Activated CD8-positive, alpha-beta memory T cell treated with anti-CD3 and anti-CD28 coated beads, Interleukin-2, amount 50 U/mL, for 48 hours (primary cell): ENCODE data around the gene XPR1.

Experiments used
- DNase-seq: peaks from one replicate; pipeline ENCODE4 v3.0.0-alpha.2; 2020

XPR1 gene

DNA sequence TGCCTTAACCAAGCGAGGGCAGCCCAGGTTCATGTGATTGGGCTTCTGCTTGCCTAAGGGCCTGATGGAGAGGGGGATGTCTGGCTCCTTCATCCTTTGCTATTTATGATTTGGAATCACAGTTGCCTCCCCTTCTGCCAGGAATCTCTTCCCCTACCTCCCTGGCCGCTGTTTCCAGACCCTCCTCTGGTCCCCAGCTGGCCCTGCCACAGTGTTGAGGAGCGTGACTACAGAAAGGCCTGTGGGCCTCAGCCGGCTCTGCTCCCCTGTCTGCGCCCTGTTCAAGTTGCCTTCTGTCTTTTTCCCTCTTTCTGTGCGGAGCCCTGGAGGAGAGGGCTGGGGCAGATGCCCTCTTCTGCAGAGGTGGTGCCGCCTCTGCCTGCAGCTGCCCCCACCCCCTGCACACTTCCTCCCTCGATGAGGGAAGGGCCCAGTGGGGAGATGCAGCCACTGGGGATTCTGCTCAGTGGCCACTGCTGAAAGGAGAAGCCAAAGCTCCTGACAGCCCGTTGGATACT lies 287.4 kb downstream of the XPR1 start:
- no peak for DNase-seq

DNA sequence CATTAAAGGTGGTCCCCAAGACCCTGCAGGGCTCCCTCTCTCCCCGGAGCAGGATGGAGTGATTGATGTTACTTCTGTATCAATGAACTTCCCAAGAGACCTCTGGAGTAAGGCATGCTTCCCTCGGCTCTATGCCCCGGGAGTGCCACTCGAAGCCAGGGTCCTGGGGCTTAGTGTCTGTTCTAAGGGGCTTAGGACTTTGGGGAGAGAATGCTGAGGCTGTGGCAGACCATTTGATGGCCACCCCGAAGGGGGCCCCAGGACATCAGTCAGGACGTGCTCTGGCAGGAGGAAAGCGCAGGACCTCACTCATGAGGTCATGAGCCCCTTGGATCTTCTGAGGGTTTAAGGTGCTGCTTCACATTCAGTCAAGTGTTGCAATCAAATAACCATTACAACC lies 288.4 kb downstream of the XPR1 start:
- DNase-seq, result no peak

DNA sequence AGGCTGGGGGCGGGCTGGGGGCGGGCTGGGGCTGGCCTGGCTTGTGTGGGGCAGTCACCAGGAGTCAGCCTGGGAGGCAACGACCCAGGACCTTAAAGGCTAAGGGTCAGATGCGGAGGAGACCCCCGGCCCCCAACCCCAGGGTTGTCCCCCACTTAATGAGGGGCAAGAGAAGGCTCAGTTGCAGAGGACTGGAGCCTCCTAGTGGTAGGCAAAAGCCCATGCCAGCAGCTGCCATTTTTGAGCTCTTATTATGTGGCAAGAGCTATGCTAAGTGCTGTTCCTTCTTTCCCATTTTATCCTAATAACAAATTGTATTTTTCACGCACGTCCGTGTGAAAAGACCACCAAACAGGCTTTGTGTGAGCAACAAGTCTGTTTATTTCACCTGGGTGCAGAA lies 288.9 kb downstream of the XPR1 start:
- DNase-seq, result no peak

DNA sequence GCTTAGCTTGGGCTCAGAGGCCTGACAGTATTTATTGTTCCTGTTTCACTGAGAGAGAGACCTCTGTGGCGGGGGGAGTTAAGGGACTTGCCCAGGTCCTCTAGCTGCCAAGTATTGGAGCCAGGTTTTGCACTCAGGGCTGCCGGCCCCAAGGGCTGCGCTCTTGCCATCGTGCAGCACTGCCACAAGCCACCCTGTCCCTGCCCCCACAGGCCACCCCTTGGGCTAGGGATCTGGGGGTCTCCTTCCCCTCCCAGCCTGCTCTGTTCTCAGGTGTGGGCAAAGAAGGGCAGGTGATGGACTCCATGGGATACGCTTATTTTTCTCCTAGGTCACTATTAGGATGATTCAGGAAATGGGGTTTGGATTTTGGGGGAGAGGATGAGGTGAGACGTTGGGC lies 289.6 kb downstream of the XPR1 start:
- no peak for DNase-seq

DNA sequence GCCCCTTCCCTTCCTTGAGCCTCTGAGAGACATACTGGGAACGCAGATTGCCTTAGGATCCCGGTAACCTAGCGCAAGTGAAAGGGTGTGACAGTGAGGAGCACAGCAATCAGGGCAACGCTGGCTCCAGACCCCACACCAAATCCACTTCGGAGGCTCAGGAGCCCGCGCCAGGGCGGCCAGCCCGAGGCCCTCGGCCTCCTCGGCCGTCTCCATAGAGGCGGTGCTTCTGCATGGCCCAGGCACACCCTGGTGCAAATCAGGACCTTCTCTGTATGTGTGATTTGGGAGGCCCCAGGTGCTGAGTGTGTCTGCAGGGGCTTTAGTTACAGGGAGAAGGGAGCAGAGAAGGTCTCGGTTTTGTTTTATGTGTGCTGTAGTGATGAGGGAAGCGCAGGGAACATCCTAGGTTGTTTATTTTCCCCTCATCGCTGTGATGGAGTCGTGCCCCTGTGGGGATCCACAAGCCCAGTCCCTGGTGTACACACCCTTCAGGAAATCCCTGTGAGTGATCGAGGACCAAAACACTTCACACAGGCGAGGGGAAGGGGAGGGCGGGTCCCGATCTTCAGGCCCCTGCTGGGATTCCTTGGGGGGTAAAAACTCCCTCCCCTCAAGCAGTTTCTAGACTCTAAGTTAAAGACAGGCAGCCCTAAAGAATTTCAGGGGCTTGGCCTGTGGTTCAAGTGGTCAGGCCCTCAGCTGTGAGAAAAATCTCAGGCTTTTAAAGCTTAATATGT lies 290.2 kb downstream of the XPR1 start:
- DNase-seq, result no peak

DNA sequence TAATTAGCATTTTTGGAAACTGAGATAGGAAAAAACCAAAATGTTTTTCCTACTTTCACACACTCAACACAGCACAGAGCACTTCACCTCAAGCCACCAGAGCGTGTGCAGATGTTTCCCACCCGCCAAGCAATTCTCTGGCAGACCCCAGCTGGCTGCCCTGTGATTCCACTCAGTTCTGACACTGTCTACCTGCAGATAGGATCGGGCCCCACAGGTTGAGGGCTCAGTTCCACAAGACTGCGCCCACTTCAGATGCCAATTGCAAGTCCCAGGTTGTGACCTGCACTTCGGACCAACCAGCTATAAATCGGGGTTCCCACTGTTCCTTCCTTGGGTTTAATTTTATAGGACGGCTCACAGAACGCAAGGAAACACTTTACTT lies 290.8 kb downstream of the XPR1 start:
- DNase-seq, result no peak

DNA sequence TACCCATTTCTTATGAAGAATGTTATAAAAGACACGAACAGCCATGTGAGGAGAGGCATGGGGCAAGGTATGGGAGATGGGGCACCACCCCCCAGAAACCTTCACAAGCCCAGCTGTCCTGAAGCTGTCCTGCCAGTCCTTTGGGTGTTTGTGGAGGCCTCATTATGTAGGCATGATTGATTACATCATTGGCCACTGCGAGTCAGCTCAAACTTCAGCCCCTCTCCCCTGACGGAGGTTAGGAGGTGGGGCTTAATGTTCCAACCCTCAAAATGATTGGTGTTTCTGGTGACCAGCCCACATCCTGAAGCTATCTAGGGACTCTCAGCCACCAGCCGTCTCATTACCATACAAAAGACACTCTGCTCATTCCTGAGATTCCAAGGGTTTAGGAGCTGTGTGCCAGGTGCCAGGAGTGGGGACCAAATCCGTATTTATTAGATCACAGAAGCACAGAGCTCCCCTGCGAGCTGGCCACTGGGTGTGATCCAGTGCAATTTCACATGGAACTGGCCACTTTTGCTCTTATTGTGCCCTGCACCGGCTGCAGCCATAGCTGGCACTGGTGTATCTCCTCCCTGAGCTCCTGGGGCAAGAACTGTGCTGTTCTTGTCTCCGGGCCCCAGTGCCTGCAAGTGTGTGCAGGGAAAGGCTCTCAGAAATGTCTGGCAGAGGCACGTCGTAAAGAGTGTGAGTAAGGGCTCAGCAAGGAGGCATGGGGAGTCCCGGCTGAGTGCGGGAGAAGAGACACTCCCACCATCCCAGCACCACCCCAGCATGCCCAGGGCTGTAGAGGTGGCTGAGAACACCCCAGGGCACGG lies 291.4 kb downstream of the XPR1 start:
- no peak for DNase-seq

DNA sequence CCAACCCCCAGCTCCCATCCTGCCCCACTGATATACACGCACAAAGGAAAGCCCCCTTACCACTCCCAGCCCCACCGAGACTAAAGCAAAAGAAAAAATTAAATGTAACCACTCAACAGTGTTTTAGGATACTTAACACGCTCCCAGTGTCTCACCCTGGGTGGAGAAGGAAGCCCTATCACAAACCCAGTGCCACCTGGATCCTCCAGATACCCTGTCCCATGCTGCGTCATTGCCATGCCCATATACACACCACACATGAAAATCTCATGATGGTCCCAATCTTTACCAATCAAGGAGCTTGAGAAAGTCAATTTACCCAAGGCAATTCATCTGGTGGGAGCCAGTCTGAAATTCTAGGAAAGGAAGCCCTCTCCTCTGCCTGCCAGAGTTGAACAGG lies 292.1 kb downstream of the XPR1 start:
- no peak for DNase-seq

DNA sequence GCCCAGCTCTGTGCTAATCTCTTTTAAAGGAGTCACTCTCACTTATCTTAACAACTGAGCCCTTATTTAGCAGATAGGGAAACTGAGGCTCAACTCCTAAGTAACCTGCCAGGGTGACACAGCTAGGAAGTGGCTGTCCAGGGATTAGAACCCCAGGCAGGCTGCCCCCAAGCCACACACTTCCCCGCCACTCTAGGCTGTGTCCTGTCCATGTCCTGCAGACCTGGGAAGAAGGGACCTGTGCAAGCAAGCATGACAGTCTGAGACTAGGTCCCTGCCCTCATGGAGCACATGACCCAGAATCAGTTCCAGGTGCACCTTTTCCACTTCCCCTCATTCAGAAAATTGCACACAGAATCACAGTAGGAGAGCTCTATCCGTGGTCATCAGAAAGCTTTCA lies 293.1 kb downstream of the XPR1 start:
- DNase-seq, result no peak

DNA sequence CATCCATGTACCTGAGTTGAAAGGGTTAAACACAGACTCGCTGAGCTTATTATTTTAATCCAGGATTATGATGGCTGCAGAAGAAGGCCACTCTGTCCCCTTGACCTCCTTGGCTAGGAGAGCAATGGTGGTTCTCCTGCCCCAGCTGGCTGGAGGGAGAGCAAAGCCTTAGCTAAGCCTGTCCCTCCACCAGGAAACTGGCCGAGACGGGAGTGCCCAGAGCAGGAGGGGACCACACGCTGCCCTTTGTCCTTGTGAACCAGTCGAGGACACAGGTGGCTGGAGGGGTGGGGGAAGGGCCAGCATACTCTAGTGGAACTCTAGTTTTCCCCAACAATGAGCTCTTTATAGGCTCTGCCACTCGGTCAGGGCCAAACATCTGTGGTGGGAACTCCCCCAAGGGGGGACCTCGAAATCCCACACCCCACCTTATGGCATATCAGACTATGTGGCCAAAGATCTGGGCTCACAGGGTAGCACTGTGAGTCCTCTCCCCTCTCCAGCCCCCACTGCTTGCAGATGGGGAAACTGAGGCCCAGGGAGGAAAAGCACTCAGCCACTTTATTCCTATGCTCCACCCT lies 293.7 kb downstream of the XPR1 start:
- DNase-seq, result no peak

DNA sequence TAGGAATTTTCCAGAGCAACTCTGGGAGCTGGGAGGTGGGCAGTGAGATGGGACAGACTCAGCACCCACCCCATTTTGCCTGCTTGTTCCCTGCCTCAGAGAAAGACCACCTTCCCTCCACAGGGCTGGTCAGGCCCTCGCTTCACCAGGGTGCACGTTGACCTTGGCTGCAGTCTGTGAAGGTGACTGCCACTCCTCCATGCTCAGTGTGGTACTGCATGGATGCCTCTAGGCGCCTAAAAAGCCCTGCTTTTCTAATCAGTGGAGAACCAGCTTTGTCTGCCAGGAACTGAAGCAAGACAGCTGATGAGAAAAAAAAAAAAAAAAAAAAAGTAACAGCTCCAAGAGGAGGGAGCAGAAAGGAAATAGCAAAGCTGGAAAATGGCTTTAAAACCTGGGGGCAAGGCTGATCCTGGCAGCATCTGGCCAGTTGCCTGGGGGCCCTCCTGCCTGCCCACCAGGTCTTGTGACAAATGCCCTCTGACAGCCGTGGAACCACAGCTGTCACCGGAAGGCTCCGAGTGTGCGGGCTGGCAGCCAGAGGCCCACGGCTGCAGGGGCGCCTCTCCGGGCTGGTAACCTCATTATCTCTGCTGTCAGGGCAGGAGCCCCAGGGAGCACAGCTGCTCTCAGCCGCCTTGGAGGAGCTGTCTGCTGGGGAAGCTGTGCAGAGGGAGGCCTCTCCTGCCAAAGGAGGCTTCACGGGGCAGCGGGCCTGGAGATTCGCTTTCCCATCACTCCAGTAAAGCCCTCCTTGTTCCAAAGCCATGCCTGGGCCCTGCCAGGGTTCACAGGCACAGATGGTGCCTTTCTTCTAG lies 294.6 kb downstream of the XPR1 start:
- no peak for DNase-seq

DNA sequence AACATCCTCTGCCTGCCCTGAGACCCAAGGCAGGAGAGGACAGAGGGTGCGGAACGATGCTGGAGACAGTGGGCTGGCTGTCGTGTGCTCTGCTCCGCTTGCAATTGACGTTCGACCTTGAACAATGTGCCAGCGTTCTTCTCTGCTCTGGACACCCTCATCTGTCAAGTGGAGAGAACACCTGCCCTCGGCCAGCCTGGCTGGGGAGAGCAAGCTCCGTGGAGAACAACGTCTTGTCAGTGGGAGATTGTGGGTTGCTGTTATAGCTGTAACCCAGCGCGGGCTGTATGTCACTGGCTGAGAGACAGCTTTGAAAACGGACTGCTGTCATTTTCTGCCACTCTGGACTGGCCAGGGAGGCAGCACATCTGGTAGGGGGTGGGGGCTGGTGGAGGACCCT lies 295.5 kb downstream of the XPR1 start:
- DNase-seq, result no peak

DNA sequence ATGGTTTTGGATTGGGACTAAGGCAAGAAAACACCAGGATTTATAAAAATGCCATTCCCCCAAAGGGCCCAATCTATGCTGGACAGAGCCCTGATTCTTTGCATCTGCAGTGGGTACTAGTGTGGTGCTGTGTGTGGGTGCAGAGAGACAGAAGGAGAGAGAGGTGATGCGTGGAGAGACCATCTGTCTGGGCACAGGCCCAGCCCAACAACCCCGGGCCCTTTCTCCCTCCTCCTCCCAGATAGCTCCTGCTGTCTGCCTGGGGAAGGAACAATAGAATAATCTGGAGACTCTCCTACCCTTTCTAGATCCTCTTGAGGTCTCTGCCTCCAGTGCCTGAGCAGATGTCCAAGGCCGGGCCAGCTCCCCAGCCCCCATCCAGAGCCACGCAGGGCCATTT lies 296.0 kb downstream of the XPR1 start:
- DNase-seq, result no peak

DNA sequence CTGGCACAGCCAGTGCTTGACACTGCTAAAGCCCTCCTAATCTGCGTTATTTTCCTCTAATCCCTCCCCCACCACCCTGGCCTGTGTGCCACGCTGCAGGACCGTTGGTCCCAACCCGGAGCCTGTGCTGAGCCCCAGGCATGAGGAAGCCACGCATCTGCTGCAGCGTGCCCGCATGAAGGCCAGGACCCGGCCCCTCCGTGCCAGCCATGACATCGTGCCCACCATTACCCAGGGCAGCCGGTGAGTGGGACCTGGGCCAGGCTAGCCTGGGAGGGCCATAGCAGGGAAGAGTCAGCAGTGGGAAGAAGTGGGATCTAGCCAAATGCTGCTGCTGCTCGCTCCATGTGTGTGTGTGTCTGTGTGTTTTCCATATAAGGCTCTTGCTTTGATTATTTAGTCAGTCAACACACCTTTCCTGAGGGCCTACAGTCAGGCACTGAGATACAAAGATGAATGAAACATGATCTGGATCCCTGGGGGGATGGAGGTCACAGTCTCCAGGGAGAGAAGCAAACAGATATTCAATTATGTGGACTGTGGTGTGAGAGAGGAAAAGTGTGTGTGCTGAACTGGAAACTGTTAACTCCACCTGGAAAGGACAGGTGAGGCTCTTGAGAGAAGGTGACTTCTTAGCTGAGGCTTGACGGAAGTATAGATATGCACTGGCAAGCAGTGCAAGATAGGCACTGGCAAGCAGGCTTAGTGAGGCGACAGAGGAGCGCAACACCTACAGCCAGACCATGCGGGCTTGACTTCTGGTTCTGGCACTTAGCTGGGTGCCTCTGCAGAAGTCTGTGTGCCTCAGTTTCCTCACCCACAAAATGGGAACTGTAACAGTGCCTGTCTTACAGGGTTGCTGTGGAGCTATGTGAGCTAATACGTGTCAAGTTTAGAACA lies 296.8 kb downstream of the XPR1 start:
- DNase-seq, result no peak

DNA sequence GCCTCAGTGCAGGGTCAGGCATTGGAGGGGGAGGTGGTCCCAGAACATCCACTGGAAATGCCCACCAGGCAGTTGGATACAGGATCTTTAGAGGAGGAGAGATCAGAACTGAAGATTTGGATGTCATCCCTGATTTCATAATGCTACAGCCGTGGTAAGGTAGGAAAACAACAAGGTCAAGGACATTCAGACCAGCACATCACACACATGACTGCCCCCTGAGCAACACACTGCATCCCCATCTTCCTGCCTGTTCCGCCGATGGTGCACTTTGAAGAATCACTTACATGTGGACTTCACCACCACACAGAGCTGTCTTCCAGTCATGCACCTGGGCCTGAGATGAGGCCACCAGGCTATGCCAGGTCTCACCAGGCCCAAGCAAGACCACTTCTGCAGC lies 297.6 kb downstream of the XPR1 start:
- no peak for DNase-seq

DNA sequence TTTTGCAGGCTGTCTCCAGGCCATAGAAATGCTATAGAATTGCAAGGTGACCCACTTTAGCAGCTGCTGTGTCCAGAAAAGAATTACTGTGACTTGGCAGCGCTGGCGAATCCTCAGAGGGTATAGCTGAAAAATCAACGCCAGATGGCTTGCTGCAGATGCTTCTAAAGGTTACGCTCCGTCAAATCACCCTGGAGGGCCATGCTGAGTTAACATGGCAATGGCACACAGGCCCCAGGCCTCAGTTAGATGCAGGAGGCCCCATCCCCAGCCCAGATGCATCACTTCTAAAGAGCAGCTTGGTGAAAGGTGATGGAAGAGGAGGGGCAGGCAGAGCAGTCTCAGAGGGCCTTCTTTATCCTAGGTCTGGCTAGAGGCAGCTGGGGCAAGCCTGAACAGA lies 298.9 kb downstream of the XPR1 start:
- DNase-seq, result no peak

DNA sequence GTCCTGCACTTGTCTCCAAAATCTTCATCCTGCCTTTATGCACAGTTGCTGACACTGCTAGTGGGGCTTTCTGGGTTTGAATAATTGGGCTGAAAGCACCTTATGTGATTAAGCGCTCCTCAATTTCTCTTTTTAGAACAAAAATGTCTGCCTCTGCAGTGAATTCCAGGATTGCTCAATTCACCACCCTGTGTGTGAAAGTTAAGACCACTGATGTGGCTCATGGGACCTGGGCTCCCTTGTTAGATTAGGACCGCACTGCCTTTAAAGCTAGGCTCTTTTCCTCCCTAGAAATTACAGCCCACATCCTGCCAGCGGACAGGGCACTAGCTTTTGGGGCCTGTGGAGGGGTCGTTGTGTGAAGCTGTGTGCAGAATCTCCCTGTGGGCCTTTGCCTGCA lies 299.7 kb downstream of the XPR1 start:
- DNase-seq, result no peak

DNA sequence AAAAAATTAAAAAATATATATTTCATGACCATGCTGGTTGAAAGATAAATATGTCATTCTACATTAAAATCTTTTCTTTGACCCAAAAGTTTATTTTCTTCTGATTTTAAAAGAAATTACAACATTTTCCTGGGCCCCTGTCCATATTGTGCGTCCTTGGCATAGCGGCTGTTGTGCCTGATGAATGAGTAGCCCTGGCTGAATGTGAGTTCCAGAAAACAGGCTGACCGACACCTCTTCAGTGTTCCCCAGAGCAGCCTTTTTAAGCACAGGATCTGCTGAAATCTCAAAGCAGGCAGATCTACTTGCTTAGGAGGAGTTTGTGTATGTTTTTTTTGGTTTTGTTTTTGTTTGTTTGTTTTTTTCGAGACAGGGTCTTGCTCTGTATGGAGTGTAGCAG lies 300.6 kb downstream of the XPR1 start:
- DNase-seq, result no peak

DNA sequence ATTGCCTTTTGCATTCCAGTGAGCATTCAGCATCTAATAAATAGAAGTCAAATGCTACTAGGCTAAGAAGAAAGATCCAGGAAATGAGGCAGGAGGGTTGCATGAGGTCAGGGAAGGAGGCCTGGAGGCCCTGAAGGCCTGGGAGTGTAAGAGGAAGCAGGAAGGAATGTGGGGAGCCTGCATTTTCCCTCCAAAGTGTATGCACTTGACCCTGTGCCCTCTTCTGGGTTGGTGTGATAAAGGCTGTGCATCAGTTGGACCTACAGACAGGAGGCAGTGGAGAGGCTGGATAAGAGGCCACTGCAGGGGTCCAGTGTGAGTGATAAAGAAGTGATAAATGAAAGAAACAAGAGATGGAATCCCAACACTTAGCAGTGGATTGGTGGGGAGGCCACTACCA lies 301.3 kb downstream of the XPR1 start:
- no peak for DNase-seq

DNA sequence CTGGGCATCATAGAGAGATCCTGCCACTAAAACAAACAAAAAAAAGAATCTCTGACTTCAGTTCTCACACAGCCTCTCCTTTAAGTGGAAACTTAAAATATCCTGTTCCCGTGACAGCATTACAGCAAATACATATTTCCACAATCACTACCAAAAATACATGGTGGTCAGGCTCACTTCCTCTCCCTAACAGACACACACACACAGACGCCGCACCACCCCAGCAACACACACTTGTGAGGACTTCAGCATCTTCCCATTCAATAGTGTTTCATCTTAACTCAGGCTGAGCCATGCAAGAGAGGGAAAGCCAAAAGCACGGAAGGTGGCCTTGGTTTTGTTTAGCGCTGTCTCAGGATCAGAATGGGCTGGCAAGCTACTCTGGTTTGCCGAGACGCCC lies 302.7 kb downstream of the XPR1 start:
- DNase-seq, result no peak

DNA sequence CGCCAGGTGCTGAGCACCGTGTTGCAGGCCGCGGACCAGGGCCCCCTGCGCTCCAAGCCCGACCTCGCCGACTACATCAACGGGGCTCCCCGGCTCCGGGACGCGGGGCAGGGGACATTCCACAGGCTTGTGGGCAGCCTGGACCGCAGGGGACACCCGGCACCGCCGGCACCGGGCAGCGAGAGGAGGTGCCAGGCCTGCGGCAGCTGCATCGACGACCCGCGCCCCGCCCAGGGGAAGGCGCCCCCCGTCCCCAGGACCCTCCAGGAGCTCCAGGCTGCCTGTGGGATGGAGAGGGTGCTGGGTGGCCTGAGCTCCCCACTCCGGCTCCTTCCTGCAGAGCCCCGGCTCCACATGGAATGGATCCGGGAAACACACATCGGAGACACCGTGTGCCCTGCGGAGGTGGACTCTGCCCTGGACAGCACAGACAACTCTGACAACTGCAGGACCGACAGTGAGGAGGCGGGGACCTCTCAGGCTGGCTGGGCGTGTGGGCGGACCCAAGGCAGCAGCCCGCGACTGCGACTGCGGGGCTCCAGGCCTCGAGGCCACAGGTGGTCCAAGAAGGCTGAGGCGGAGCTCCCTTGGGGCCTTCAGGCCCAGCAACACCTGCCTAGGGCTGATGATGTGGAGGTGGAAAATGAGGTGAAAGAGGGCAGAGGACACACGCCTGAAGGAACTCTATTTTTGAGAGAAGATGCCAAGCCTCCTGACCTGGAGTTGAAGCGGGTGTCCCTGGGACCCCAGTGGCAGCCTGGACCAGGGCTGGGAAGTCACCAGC lies 303.7 kb downstream of the XPR1 start:
- no peak for DNase-seq
